HepG2 (cell line): Measurements from ENCODE around the gene PRKD2. TPM values are rescaled to one million over a fixed set of nuclear protein-coding genes. Genes with fewer than 3 reads are reported as not detected.

ENCODE experiments used
- ATAC-seq: fragments of 200-7000 bp; cut with Tn5 transposase; 3 replicates; pipeline ENCODE4 v1.9.1; 2020; ENCODE audit warnings: mild to moderate bottlenecking, moderate library complexity
- BruUV-seq: library from RNA; stranded (reverse); fragments of 400-500 nt; replicated peaks from 2 replicates; lab custom pipeline; 2021; lab: Mats Ljungman, UMichigan
- CTCF ChIA-PET: fragments of 300-600 bp; formaldehyde crosslinking; extraction: SDS; loops from one replicate; lab custom pipeline; 2021; ENCODE audit warnings: low total read pairs, inconsistent platforms, low intra/inter-chr PET ratio; lab: Yijun Ruan, JAX
- POLR2A ChIA-PET: fragments of 350-600 bp; sonication (Branson Sonifier 250); formaldehyde crosslinking; loops from one replicate; lab custom pipeline; 2020; ENCODE audit warnings: antibody characterized with exemption, inconsistent platforms; lab: Yijun Ruan, JAX
- DNase-seq: peaks from one replicate; pipeline ENCODE4 v3.0.0-alpha.2; 2015; ENCODE audit warnings: low spot score
- FAIRE-seq: peaks from 3 replicates; lab custom pipeline; 2011; peaks lifted over from hg19 to GRCh38; lab: Jason Lieb, UNC
- H2AFZ ChIP-seq: one replicate; pipeline ENCODE4 v1.6.1; 2011; ENCODE audit warnings: low read length, inconsistent platforms
- H3K27ac ChIP-seq: fragments of 300-600 bp; 3 replicates; pipeline ENCODE4 v1.8.0; 2011; ENCODE audit warnings: mixed run types, mild to moderate bottlenecking, mixed read lengths, low read length, inconsistent platforms; ENCODE audit not compliant: insufficient read depth; ENCODE audit errors: extremely low read length
- H3K27me3 ChIP-seq, 2 experiments: fragments of 200-600 bp in 1 of 2; 2 replicates in 1 of 2; 3 replicates in 1 of 2; pipeline versions ENCODE4 v1.6.0 to v1.8.0; 2011; ENCODE audit warnings: low read length in 2 of 2, mild to moderate bottlenecking in 2 of 2, moderate library complexity in 2 of 2, inconsistent platforms in 1 of 2; ENCODE audit not compliant: insufficient read depth in 2 of 2, control insufficient read depth in 1 of 2
- H3K36me3 ChIP-seq, 2 experiments: fragments of 200-600 bp in 1 of 2; replicated peaks in 1 of 2; 2 replicates in 1 of 2; 3 replicates in 1 of 2; pipeline versions ENCODE4 v1.5.1 to v1.8.0; 2011; ENCODE audit warnings: low read length in 2 of 2, inconsistent platforms in 1 of 2; ENCODE audit not compliant: insufficient read depth in 2 of 2, control insufficient read depth in 1 of 2
- H3K4me1 ChIP-seq: 2 replicates; pipeline ENCODE4 v1.5.1; 2012; ENCODE audit warnings: low read length, inconsistent platforms; ENCODE audit not compliant: insufficient read depth
- H3K4me2 ChIP-seq: 2 replicates; pipeline ENCODE4 v1.6.0; 2011; ENCODE audit warnings: low read depth, low read length, inconsistent platforms
- H3K4me3 ChIP-seq, 3 experiments: fragments of 200-600 bp in 1 of 3; sonication (generic), shearing (Covaris generic) in 1 of 3; replicated peaks in 1 of 3; 2 replicates each; pipeline ENCODE4 v1.5.1; 2011 to 2016; ENCODE audit warnings: low read length in 3 of 3, inconsistent platforms in 2 of 3, low read depth in 2 of 3, mild to moderate bottlenecking in 2 of 3, control low read depth in 1 of 3, mixed read lengths in 1 of 3; ENCODE audit not compliant: insufficient read depth in 1 of 3
- H3K79me2 ChIP-seq: one replicate; pipeline ENCODE4 v1.6.1; 2011; ENCODE audit warnings: low read length, inconsistent platforms; ENCODE audit not compliant: insufficient read depth
- H3K9ac ChIP-seq: 2 replicates; pipeline ENCODE4 v1.6.0; 2011; ENCODE audit warnings: mild to moderate bottlenecking, low read depth, low read length, inconsistent platforms; ENCODE audit not compliant: insufficient read depth
- H3K9me3 ChIP-seq: 2 replicates; pipeline ENCODE4 v1.5.1; 2012; ENCODE audit warnings: mild to moderate bottlenecking, low read length
- H4K20me1 ChIP-seq: 2 replicates; pipeline ENCODE4 v1.6.0; 2011; ENCODE audit warnings: inconsistent platforms, mild to moderate bottlenecking, low read length, moderate library complexity; ENCODE audit not compliant: insufficient read depth
- AGO2 ChIP-seq: fragments of 200-400 bp; formaldehyde crosslinking; optimal IDR thresholded peaks from 2 replicates; pipeline ENCODE3; 2017; ENCODE audit warnings: mild to moderate bottlenecking, low read depth, low read length, moderate library complexity
- LCORL ChIP-seq, 2 experiments: fragments of 450-650 bp in 1 of 2; sonication (generic) in 1 of 2; formaldehyde crosslinking in 1 of 2; IDR thresholded peaks; 2 replicates each; pipeline versions ENCODE4 v1.5.0 to v1.6.1; 2017 to 2020; ENCODE audit warnings: antibody characterized with exemption in 1 of 2, missing genetic modification reagents in 1 of 2
- NFKB2 ChIP-seq: sonication (generic); formaldehyde crosslinking; IDR thresholded peaks from 2 replicates; pipeline ENCODE4 v1.4.0; 2020; ENCODE audit warnings: missing genetic modification reagents, borderline replicate concordance
- ZNF337 ChIP-seq: sonication (generic); formaldehyde crosslinking; IDR thresholded peaks from 2 replicates; pipeline ENCODE4 v1.5.1; 2020; ENCODE audit warnings: missing genetic modification reagents, low read depth, mild to moderate bottlenecking, borderline replicate concordance
- WGBS: methylation state at CpG from one replicate; pipeline ENCODE4 v1.1.6; 2017; ENCODE audit warnings: low lambda C conversion rate; 5-methylcytosine and 5-hydroxymethylcytosine counted together
- in situ Hi-C: cut with HindIII; loops from 2 replicates; pipeline ENCODE4 v1.10.0; 2017; ENCODE audit warnings: low pct_unique_long_range_greater_than_20kb; ENCODE audit not compliant: extremely low pct_ligation_motif_present
- intact Hi-C: fragments of 100-400 bp; cut with micrococcal nuclease; formaldehyde crosslinking; loops from one replicate; pipeline ENCODE4 v1.10.0; 2022; ENCODE audit not compliant: unreplicated experiment
- polyA plus RNA-seq, 8 experiments: library from polyadenylated mRNA; depleted of rRNA in 3 of 8; stranded (reverse) in 7 of 8; unstranded in 1 of 8; fragments of >200 nt; fragmentation: Illumina TruSeq in 4 of 8; extraction: Trizol in 4 of 8; gene quantifications; 2 replicates each; pipeline versions ENCODE4 v1.2.1 to v1.2.3, GENCODE V29; 2011 to 2016; ENCODE audit warnings: low read depth in 4 of 8, missing spikeins in 1 of 8, mixed read lengths in 1 of 8; ENCODE audit not compliant: insufficient read depth in 1 of 8
- total RNA-seq, 5 experiments: library from RNA; depleted of rRNA; stranded (reverse); fragments of >200 nt; fragmentation: Illumina TruSeq; extraction: Trizol; gene quantifications; 2 replicates each; pipeline ENCODE4 v1.2.3, GENCODE V29; 2016; ENCODE audit warnings: low read depth in 1 of 5

Gene PRKD2
- total and polyA plus RNA-seq, 2 of the 13 experiments (the other 11 are each of a cell fraction or from before 2014, with no cell fraction given), result 6.7 to 7.3 TPM

DNA sequence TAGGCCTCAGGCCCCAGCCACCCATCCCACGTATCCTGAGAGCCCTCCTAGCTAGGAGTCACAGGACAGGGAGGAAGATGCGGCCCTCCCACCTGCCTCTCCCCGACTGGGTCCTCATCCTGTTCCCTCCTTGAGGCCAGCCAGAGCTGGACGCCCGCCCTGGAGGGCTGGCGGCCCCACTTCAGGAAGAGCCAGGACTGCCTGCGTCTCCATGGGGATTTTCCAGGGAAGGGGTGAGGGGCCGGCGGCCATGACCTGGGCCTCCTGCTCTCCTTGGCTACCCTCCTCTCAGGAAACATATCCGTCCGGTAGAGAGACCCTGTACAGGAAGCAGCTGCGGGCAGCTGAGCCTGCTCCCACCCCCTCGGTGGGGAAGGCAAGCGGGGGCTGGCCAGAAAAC lies 11.3 kb upstream of the PRKD2 start:
- FAIRE-seq (no peak), ATAC-seq (no peak), DNase-seq (no peak)
- Histone ChIP-seq H3K79me2 (no peaks in the 10 kb centered on the region), H3K9ac (no peak overlapping the region), H3K9me3 (no peaks in the 10 kb centered on the region), H3K36me3 (peaks cover 64 to 95% of the 10 kb centered on the region in 2 experiments), H3K4me3 (no peak overlapping the region), H2AFZ (no peak overlapping the region)
- intact Hi-C loops, result loop anchor here (1.0 kb wide), 1 partner anchor 24 kb away; no protein-coding TSS in a partner anchor
- CTCF ChIA-PET, result interaction anchor here (2.8 kb wide), 1 partner anchor 24 kb away, joined by 22 read pairs; no protein-coding TSS in a partner anchor
- no TSS peak for BruUV-seq
- TF ChIP-seq AGO2 (peak; percentile 42), NFKB2 (CRISPR knock-in tag) (peak; percentile 18; the same call in 1 of the 2 replicates), ZNF337 (CRISPR knock-in tag) (no peak)
- TF ChIP-seq, all 625 proteins: peak for 2
- POLR2A ChIA-PET, result interaction anchor here (1.0 to 1.3 kb wide), 2 partner anchors 9 to 12 kb away, joined by 3 read pairs; partner anchors contain the start of gene PRKD2
- Histone ChIP-seq H3K4me1 (no peaks in the 10 kb centered on the region), H3K27me3 (no peaks in the 10 kb centered on the region), H3K4me2 (no peak overlapping the region), H3K27ac (no peak overlapping the region), H4K20me1 (peaks cover 13% of the 10 kb centered on the region; the same call in 1 of the 2 replicates)
- 92% methylated on average over 6 of the region's 14 CpGs for WGBS
- in situ Hi-C loops, result no loop called here

DNA sequence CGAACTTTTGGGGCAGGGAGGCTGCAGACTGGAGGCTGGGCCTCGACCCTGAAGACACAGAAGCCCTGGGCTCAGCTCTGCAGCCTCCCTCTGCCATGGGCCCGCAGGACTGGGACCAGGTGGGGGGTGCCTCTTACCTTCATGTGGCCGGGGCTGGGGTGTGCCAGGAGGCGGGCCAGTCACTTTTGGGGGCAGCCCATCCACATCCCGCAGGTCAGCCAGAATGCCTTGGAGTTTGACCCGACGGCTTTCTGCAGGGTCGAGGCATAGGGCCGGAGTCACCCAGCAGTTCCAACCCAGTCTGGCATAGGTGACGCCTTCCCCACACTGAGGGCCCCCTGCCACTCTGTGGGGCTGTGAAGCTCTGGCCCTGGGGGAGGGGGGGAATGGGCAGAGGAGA lies 10.8 kb upstream of the PRKD2 start:
- Histone ChIP-seq H3K4me1 (no peaks in the 10 kb centered on the region), H3K36me3 (peaks cover 60 to 95% of the 10 kb centered on the region in 2 experiments), H3K4me2 (no peak overlapping the region), H2AFZ (no peak overlapping the region), H3K9ac (no peak overlapping the region), H3K4me3 (no peak overlapping the region), H3K27me3 (no peaks in the 10 kb centered on the region), H3K9me3 (no peaks in the 10 kb centered on the region), H4K20me1 (peaks cover 13% of the 10 kb centered on the region; the same call in 1 of the 2 replicates), H3K79me2 (no peaks in the 10 kb centered on the region), H3K27ac (no peak overlapping the region)
- in situ Hi-C loops, result no loop called here
- TF ChIP-seq AGO2 (peak; percentile 22), LCORL (IDR thresholded peaks at IDR 0.05) (no peak), LCORL (CRISPR knock-in tag; IDR thresholded peaks at IDR 0.05) (no peak)
- ChIA-PET POLR2A (interaction anchor here (1.3 kb wide), 1 partner anchor 10 kb away, joined by 3 read pairs; no protein-coding TSS in a partner anchor), CTCF (interaction anchor here (2.8 kb wide), 1 partner anchor 23 kb away, joined by 22 read pairs; no protein-coding TSS in a partner anchor)
- ATAC-seq, result no peak
- intact Hi-C loops, result loop anchor here (1.0 kb wide), 1 partner anchor 23 kb away; no protein-coding TSS in a partner anchor
- no peak for FAIRE-seq
- no TSS peak for BruUV-seq
- 100% methylated on average over 3 of the region's 11 CpGs for WGBS
- DNase-seq, result no peak
